SK-N-SH (cell line): ENCODE data around the gene CLMP. TPM values are rescaled to one million over a fixed set of nuclear protein-coding genes. Genes with fewer than 3 reads are reported as not detected.

Source experiments
- CTCF ChIA-PET: fragments of 300-600, 350-600 bp; formaldehyde crosslinking; extraction: SDS; loops from one replicate; lab custom pipeline; 2021; lab: Yijun Ruan, JAX
- POLR2A ChIA-PET: fragments of 350-600 bp; sonication (Branson Sonifier 250); formaldehyde crosslinking; extraction: SDS; loops from one replicate; lab custom pipeline; 2020; ENCODE audit warnings: antibody characterized with exemption, inconsistent platforms; lab: Yijun Ruan, JAX
- DNase-seq: peaks from one replicate; pipeline ENCODE4 v3.0.0; 2012
- H2AFZ ChIP-seq: fragments of 200-600 bp; sonication (generic); 2 replicates; pipeline ENCODE4 v1.8.1; 2016; ENCODE audit warnings: antibody characterized with exemption, mild to moderate bottlenecking, low read depth
- H3F3A ChIP-seq: fragments of 200-600 bp; sonication (generic); replicated peaks from 2 replicates; pipeline ENCODE3; 2016; ENCODE audit warnings: antibody characterized with exemption, mild to moderate bottlenecking; ENCODE audit not compliant: insufficient read depth
- H3K27ac ChIP-seq, 2 experiments: fragments of 200-500 bp in 1 of 2; fragments of 200-600 bp in 1 of 2; sonication (Bioruptor generic) in 1 of 2; sonication (generic), shearing (Covaris generic) in 1 of 2; 2 replicates each; pipeline versions ENCODE4 v1.5.1 to v1.6.1; 2014 to 2016; ENCODE audit warnings: low read depth in 2 of 2, inconsistent platforms in 1 of 2, low read length in 1 of 2, mild to moderate bottlenecking in 1 of 2, mixed read lengths in 1 of 2
- H3K27me3 ChIP-seq: fragments of 200-600 bp; sonication (generic), shearing (Covaris generic); 2 replicates; pipeline ENCODE4 v1.6.1; 2016; ENCODE audit warnings: mixed run types; ENCODE audit not compliant: insufficient read depth
- H3K36me3 ChIP-seq, 2 experiments: fragments of 200-500 bp in 1 of 2; fragments of 200-600 bp in 1 of 2; sonication (Bioruptor generic) in 1 of 2; sonication (generic) in 1 of 2; replicated peaks in 1 of 2; 2 replicates each; pipeline versions ENCODE3 to v1.5.1; 2014 to 2016; ENCODE audit warnings: low read length in 1 of 2, mild to moderate bottlenecking in 1 of 2; ENCODE audit not compliant: insufficient read depth in 2 of 2, control insufficient read depth in 1 of 2
- H3K4me1 ChIP-seq, 2 experiments: fragments of 200-500 bp in 1 of 2; fragments of 200-600 bp in 1 of 2; sonication (Bioruptor generic) in 1 of 2; sonication (generic), shearing (Covaris generic) in 1 of 2; 2 replicates each; pipeline versions ENCODE4 v1.5.1 to v1.6.1; 2014 to 2016; ENCODE audit warnings: low read depth in 1 of 2, low read length in 1 of 2, mixed run types in 1 of 2; ENCODE audit not compliant: insufficient read depth in 2 of 2, control insufficient read depth in 1 of 2
- H3K4me2 ChIP-seq: fragments of 200-600 bp; sonication (generic), shearing (Covaris generic); 2 replicates; pipeline ENCODE4 v1.6.1; 2017; ENCODE audit warnings: mixed run types
- H3K4me3 ChIP-seq, 2 experiments: fragments of 200-500 bp in 1 of 2; fragments of 200-600 bp in 1 of 2; sonication (Bioruptor generic) in 1 of 2; sonication (generic), shearing (Covaris generic) in 1 of 2; 2 replicates each; pipeline versions ENCODE4 v1.5.1 to v1.8.1; 2014 to 2016; ENCODE audit warnings: low read depth in 2 of 2, inconsistent platforms in 1 of 2, low read length in 1 of 2, mild to moderate bottlenecking in 1 of 2, mixed read lengths in 1 of 2, moderate library complexity in 1 of 2
- H3K79me2 ChIP-seq: fragments of 200-600 bp; sonication (generic); 2 replicates; pipeline ENCODE4 v1.8.1; 2017; ENCODE audit warnings: mild to moderate bottlenecking; ENCODE audit not compliant: insufficient read depth
- H3K9ac ChIP-seq: fragments of 200-600 bp; sonication (generic); 2 replicates; pipeline ENCODE4 v1.6.1; 2017; ENCODE audit warnings: mixed run types
- H3K9me2 ChIP-seq: fragments of 200-600 bp; sonication (generic); 2 replicates; pipeline ENCODE4 v1.6.1; 2017; ENCODE audit warnings: mixed run types
- H3K9me3 ChIP-seq: fragments of 200-600 bp; sonication (generic); 2 replicates; pipeline ENCODE4 v1.6.1; 2017; ENCODE audit warnings: mixed run types, mild to moderate bottlenecking, moderate library complexity
- H4K20me1 ChIP-seq: fragments of 200-600 bp; sonication (generic); 2 replicates; pipeline ENCODE4 v1.6.1; 2017; ENCODE audit warnings: mild to moderate bottlenecking, mixed run types; ENCODE audit not compliant: insufficient read depth
- GABPA ChIP-seq: IDR thresholded peaks from 2 replicates; pipeline ENCODE4 v1.4.0; 2012; ENCODE audit warnings: low read depth, mild to moderate bottlenecking
- SIN3A ChIP-seq: IDR thresholded peaks from 2 replicates; pipeline ENCODE4 v1.6.1; 2012; ENCODE audit warnings: low read depth, mild to moderate bottlenecking, low read length, moderate library complexity, borderline replicate concordance
- WGBS: methylation state at CpG from one replicate; pipeline ENCODE4 v1.1.6; 2017; ENCODE audit warnings: low lambda C conversion rate; 5-methylcytosine and 5-hydroxymethylcytosine counted together
- polyA plus RNA-seq, 3 experiments: library from polyadenylated mRNA; depleted of rRNA; stranded (reverse); fragments of >200 nt; gene quantifications; 2 replicates each; pipeline ENCODE4 v1.2.3, GENCODE V29; 2012
- TF ChIP-seq, protein P1 (sequence below): IDR thresholded peaks from 2 replicates; pipeline ENCODE4 v1.4.0; 2012; ENCODE audit warnings: low read depth, borderline replicate concordance
- TF ChIP-seq, protein P2 (sequence below): IDR thresholded peaks from 2 replicates; pipeline ENCODE4 v1.4.0; 2012; ENCODE audit warnings: low read depth, borderline replicate concordance
- TF ChIP-seq, protein P3 (sequence below): fragments of 150-350 bp; IDR thresholded peaks from 2 replicates; pipeline ENCODE4 v1.6.1; 2017; ENCODE audit warnings: antibody characterized with exemption, low read length, low read depth, borderline replicate concordance
- TF ChIP-seq, protein P4 (sequence below): fragments of 200-600 bp; sonication (generic); IDR thresholded peaks from 2 replicates; pipeline ENCODE4 v1.6.1; 2017; ENCODE audit warnings: antibody characterized with exemption, mild to moderate bottlenecking, moderate library complexity

Gene CLMP
- polyA plus RNA-seq, 1 of the 3 experiments (the other 2 are of a cell fraction), result 61.9 TPM

DNA sequence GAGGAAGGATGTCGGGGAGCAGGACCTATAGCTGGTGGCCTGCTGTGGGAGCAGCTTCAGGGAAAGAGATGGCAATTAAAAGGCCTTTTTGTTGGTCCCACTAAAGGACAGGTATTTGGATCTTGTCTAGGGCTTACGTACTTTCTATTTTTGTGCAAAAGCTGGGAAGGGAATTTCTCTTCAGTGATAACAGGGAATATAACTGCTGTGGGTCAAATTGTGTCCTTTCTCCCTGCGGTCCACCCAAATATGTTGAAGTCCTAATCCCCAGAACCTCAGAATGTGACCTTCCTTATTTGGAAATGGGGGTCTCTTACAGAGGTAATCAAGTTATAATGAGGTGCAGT is 147.1 kb downstream of the CLMP start:
- TF ChIP-seq, protein P1, sequence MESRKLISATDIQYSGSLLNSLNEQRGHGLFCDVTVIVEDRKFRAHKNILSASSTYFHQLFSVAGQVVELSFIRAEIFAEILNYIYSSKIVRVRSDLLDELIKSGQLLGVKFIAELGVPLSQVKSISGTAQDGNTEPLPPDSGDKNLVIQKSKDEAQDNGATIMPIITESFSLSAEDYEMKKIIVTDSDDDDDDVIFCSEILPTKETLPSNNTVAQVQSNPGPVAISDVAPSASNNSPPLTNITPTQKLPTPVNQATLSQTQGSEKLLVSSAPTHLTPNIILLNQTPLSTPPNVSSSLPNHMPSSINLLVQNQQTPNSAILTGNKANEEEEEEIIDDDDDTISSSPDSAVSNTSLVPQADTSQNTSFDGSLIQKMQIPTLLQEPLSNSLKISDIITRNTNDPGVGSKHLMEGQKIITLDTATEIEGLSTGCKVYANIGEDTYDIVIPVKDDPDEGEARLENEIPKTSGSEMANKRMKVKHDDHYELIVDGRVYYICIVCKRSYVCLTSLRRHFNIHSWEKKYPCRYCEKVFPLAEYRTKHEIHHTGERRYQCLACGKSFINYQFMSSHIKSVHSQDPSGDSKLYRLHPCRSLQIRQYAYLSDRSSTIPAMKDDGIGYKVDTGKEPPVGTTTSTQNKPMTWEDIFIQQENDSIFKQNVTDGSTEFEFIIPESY, result no peak
- TF ChIP-seq SIN3A, result no peak
- H3K27ac ChIP-seq, result no peak overlapping the region
- WGBS, result 90% methylated on average over 3 of the region's 3 CpGs
- no peaks in the 10 kb centered on the region for H3K27me3 ChIP-seq
- no peaks in the 10 kb centered on the region for H3K9me2 ChIP-seq
- H3K4me2 ChIP-seq, result no peak overlapping the region
- H3K9ac ChIP-seq, result no peak overlapping the region
- H3K4me1 ChIP-seq, result no peaks in the 10 kb centered on the region
- no peak overlapping the region for H2AFZ ChIP-seq
- peaks cover 0 to 3% of the 10 kb centered on the region in 2 experiments for H3K36me3 ChIP-seq
- no peak overlapping the region for H3K4me3 ChIP-seq
- ChIA-PET POLR2A (interaction anchor here (1.3 to 1.6 kb wide), 2 partner anchors 8 to 14 kb away, joined by 6 to 8 read pairs; partner anchors contain the start of gene HSPA8), CTCF (interaction anchor here (1.8 to 4.9 kb wide), 4 partner anchors 10 to 266 kb away, joined by 5 to 34 read pairs (median 12); no protein-coding TSS in a partner anchor)
- H3F3A ChIP-seq, result peaks cover 10% of the 10 kb centered on the region
- DNase-seq, result no peak
- H4K20me1 ChIP-seq, result no peaks in the 10 kb centered on the region
- H3K9me3 ChIP-seq, result no peaks in the 10 kb centered on the region
- H3K79me2 ChIP-seq, result no peaks in the 10 kb centered on the region

DNA sequence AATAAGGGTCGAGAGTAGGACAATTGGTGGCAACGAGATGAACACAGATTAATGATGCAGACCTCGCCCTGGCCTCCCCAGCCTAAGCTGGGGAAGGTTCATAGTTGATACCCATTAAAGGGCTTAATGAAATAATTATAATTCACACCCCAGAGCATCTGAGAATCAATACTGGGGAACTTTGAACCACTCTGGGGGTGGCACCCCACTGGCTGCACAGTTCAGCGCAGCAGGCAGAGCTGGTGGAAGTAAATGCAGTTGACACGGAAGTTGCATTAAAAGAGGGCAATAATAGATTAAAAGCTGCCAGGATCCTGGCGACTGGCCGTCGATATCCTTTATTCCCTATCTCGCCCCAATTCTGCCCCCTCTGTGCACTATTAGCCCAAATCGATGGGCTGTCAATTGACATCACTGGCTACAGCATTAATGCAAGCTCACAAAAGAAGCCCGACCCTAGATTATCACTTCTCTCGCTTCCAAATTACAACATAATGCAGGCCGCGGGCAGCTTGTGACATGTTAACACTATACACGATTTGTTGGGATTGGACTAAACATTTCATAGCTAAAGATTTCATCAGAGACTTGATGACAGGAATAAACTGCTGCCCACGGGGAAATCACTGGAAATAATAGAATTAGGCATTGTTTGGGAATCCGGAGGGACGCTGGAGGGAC is 147.6 kb downstream of the CLMP start:
- DNase-seq, result no peak
- no peak overlapping the region for H2AFZ ChIP-seq
- no peaks in the 10 kb centered on the region for H3K27me3 ChIP-seq
- no peaks in the 10 kb centered on the region for H4K20me1 ChIP-seq
- TF ChIP-seq, protein P2, sequence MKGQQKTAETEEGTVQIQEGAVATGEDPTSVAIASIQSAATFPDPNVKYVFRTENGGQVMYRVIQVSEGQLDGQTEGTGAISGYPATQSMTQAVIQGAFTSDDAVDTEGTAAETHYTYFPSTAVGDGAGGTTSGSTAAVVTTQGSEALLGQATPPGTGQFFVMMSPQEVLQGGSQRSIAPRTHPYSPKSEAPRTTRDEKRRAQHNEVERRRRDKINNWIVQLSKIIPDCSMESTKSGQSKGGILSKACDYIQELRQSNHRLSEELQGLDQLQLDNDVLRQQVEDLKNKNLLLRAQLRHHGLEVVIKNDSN, result no peak
- no peak for TF ChIP-seq GABPA
- TF ChIP-seq, protein P3, sequence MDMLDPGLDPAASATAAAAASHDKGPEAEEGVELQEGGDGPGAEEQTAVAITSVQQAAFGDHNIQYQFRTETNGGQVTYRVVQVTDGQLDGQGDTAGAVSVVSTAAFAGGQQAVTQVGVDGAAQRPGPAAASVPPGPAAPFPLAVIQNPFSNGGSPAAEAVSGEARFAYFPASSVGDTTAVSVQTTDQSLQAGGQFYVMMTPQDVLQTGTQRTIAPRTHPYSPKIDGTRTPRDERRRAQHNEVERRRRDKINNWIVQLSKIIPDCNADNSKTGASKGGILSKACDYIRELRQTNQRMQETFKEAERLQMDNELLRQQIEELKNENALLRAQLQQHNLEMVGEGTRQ, result no peak
- TF ChIP-seq, protein P4, sequence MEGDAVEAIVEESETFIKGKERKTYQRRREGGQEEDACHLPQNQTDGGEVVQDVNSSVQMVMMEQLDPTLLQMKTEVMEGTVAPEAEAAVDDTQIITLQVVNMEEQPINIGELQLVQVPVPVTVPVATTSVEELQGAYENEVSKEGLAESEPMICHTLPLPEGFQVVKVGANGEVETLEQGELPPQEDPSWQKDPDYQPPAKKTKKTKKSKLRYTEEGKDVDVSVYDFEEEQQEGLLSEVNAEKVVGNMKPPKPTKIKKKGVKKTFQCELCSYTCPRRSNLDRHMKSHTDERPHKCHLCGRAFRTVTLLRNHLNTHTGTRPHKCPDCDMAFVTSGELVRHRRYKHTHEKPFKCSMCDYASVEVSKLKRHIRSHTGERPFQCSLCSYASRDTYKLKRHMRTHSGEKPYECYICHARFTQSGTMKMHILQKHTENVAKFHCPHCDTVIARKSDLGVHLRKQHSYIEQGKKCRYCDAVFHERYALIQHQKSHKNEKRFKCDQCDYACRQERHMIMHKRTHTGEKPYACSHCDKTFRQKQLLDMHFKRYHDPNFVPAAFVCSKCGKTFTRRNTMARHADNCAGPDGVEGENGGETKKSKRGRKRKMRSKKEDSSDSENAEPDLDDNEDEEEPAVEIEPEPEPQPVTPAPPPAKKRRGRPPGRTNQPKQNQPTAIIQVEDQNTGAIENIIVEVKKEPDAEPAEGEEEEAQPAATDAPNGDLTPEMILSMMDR, result no peak
- TF ChIP-seq, all 33 proteins: peak for 0
- ChIA-PET POLR2A (interaction anchor here (1.1 to 1.3 kb wide), 2 partner anchors 10 to 15 kb away, joined by 5 to 6 read pairs; partner anchors contain the start of gene HSPA8), CTCF (interaction anchor here (1.8 to 4.9 kb wide), 4 partner anchors 10 to 266 kb away, joined by 5 to 34 read pairs (median 12); no protein-coding TSS in a partner anchor)
- H3F3A ChIP-seq, result peaks cover 6% of the 10 kb centered on the region
- H3K9me2 ChIP-seq, result no peaks in the 10 kb centered on the region
- no peak overlapping the region for H3K4me2 ChIP-seq
- H3K9ac ChIP-seq, result no peak overlapping the region
- H3K9me3 ChIP-seq, result no peaks in the 10 kb centered on the region
- H3K4me3 ChIP-seq, result no peak overlapping the region
- 75% methylated on average over 18 of the region's 18 CpGs for WGBS
- H3K4me1 ChIP-seq, result no peaks in the 10 kb centered on the region
- H3K79me2 ChIP-seq, result no peaks in the 10 kb centered on the region
- no peak overlapping the region for H3K27ac ChIP-seq
- H3K36me3 ChIP-seq, result no peaks in the 10 kb centered on the region
